ENCODE measurements around the gene KLHDC8A.

GRCh38 chr1:205321959-205322283 lies 34.8 kb downstream of the KLHDC8A start:
- TF ChIP-seq CTCF (IDR thresholded peaks at IDR 0.05) (no peak), POLR2A (IDR thresholded peaks at IDR 0.05) (no peak)
